Measurements from ENCODE around the gene DNAH10.

DNAH10 gene

GRCh38 chr12:123843912-123844748, 82.0 kb downstream of the DNAH10 start:
- DNase-seq (ENCODE audit: low read depth), result no peak

- no peak for DNase-seq (ENCODE audit: low read depth)
Measured at GRCh38 chr12:123845881-123846280, 83.8 kb downstream of the DNAH10 start.

GRCh38 chr12:123846340-123846739, 84.2 kb downstream of the DNAH10 start:
- DNase-seq (ENCODE audit: low read depth), result no peak

- DNase-seq (ENCODE audit: low read depth), result no peak
Measured at GRCh38 chr12:123847019-123847418, 84.9 kb downstream of the DNAH10 start.

GRCh38 chr12:123847876-123848275, 85.8 kb downstream of the DNAH10 start:
- no peak for DNase-seq (ENCODE audit: low read depth)

- DNase-seq (ENCODE audit: low read depth), result no peak
Measured at GRCh38 chr12:123849517-123849916, 87.4 kb downstream of the DNAH10 start.

- DNase-seq (ENCODE audit: low read depth), result no peak
Measured at GRCh38 chr12:123850246-123851134, 88.4 kb downstream of the DNAH10 start.

GRCh38 chr12:123853396-123854070, 91.4 kb downstream of the DNAH10 start:
- no peak for DNase-seq (ENCODE audit: low read depth)

GRCh38 chr12:123854232-123854631, 92.1 kb downstream of the DNAH10 start:
- no peak for DNase-seq (ENCODE audit: low read depth)

- DNase-seq (ENCODE audit: low read depth), result no peak
Measured at GRCh38 chr12:123854918-123855317, 92.8 kb downstream of the DNAH10 start.

GRCh38 chr12:123856681-123857080, 94.6 kb downstream of the DNAH10 start:
- DNase-seq (ENCODE audit: low read depth), result no peak

- no peak for DNase-seq (ENCODE audit: low read depth)
Measured at GRCh38 chr12:123858176-123858575, 96.1 kb downstream of the DNAH10 start.

GRCh38 chr12:123859035-123859434, 96.9 kb downstream of the DNAH10 start:
- no peak for DNase-seq (ENCODE audit: low read depth)

GRCh38 chr12:123860377-123860776, 98.3 kb downstream of the DNAH10 start:
- DNase-seq (ENCODE audit: low read depth), result peak; percentile 2

GRCh38 chr12:123861392-123861791, 99.3 kb downstream of the DNAH10 start:
- DNase-seq (ENCODE audit: low read depth), result no peak

GRCh38 chr12:123867141-123867540, 105.0 kb downstream of the DNAH10 start:
- peak; percentile 58 for DNase-seq (ENCODE audit: low read depth)

- DNase-seq (ENCODE audit: low read depth), result no peak
Measured at GRCh38 chr12:123868791-123869190, 106.7 kb downstream of the DNAH10 start.

GRCh38 chr12:123873793-123874192, 111.7 kb downstream of the DNAH10 start:
- DNase-seq (ENCODE audit: low read depth), result no peak

GRCh38 chr12:123877968-123878367, 115.9 kb downstream of the DNAH10 start:
- no peak for DNase-seq (ENCODE audit: low read depth)

- DNase-seq (ENCODE audit: low read depth), result no peak
Measured at GRCh38 chr12:123879101-123879500, 117.0 kb downstream of the DNAH10 start.

GRCh38 chr12:123879691-123880090, 117.6 kb downstream of the DNAH10 start:
- DNase-seq (ENCODE audit: low read depth), result no peak

- DNase-seq (ENCODE audit: low read depth), result no peak
Measured at GRCh38 chr12:123882161-123882705, 120.1 kb downstream of the DNAH10 start.

Data from amniotic epithelial cell (primary cell).